Measurements from ENCODE around the gene STOX1.

DNA sequence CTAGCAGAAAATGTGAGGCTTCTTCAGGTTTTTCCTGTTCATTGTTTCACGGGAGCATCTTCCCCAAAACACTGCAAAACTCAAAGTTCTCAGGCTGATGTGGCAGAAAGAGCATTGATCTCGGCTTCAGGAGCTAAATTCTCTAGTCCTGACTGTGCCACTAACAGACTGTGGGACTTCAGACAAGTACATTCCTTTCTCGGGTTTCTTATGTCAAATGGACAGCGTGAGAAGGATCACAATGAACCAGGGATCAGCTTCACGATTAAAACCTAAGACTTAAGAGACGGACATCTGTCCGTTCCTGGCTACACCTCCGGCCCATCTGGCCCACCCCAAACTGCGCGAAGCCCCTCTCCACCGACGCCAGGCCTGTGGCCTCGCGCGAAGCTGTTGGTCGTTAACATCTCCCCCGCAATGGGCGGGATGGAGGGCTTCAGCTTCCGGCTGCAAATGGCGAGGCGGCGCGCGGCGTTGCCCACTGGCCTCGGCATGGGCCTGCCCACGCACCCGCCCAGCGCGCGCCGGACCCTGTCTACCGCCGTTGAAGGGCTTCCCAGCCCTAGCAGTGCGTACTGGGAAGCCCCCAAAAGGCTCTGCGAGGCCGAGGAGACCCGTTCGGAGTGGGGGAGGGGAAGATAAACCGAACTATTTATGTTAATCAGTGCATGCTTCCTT lies 73.2 kb downstream of the STOX1 start:
- TF ChIP-seq, protein P1, sequence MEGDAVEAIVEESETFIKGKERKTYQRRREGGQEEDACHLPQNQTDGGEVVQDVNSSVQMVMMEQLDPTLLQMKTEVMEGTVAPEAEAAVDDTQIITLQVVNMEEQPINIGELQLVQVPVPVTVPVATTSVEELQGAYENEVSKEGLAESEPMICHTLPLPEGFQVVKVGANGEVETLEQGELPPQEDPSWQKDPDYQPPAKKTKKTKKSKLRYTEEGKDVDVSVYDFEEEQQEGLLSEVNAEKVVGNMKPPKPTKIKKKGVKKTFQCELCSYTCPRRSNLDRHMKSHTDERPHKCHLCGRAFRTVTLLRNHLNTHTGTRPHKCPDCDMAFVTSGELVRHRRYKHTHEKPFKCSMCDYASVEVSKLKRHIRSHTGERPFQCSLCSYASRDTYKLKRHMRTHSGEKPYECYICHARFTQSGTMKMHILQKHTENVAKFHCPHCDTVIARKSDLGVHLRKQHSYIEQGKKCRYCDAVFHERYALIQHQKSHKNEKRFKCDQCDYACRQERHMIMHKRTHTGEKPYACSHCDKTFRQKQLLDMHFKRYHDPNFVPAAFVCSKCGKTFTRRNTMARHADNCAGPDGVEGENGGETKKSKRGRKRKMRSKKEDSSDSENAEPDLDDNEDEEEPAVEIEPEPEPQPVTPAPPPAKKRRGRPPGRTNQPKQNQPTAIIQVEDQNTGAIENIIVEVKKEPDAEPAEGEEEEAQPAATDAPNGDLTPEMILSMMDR (conservative IDR thresholded peaks at IDR 0.05; ENCODE audit: low read length) = no peak
- no peak for TF ChIP-seq EZH2phosphoT487 (IDR thresholded peaks at IDR 0.05; ENCODE audit: borderline replicate concordance, low read depth, low read length)
